CD4-positive, alpha-beta T cell treated with Interleukin-12 subunit alpha and Interleukin-12 subunit beta, for 1 hour (primary cell): ENCODE data around the gene TRERF1.

ENCODE experiments used
- DNase-seq: peaks from one replicate; pipeline ENCODE4 v3.0.0-alpha.2; 2020

TRERF1 gene

DNA sequence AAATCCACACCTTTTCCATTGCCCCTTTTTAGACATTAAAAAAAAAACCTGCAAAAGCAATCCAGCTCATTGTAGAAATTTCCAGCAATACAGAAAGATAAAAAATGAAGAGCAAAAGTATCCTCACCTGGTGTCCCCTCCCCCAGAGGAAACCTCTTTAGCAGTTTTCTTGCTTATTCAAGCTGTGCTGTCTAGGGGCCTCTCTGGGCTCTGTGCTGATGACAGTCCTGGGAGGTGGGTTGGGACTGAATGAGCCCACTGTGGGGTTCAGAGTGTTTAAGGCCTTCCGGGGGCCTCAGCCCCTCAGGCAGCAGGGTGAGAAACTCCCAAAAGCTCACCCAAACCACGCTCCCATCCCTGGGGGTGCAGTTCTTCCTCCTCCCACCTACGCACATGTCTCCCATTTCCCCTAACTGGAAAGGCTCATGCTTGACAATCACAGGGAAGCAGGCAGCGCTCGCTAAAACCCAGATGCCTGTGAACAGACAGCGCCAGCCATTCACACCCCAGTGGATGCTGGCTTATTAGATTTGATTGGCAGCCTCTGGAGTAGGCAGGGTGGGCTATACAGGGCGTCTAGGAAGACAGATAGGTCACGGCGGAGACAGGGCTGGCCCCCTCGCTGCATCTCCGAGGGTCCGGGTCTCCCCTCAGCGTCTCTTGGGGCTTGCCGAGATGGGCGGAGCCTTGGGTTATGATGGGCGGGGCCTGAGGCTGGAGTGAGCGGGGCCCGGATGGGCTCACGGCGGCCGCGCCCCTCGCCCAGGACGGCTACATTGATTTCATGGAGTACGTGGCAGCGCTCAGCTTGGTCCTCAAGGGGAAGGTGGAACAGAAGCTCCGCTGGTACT lies 274.0 kb downstream of the TRERF1 start:
- peak; percentile 6 for DNase-seq

DNA sequence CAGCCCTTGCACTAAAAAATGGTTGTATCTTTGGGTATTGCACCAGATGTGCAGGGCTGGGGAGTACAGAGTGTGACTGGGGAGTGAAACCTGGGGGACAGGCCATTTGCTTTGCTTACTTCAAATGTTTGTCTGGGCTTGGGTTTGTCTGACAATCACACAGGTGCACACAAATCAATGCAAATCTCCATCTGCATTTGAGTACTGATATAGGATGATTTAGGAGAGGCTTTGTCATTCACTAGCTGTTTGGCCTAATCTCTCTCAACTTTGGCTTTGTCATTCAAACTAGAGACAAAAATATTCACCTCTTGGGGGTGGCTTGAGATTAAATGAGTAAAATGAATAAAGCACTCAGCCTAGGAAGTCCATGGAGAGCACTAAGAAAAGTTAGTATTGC lies 274.7 kb downstream of the TRERF1 start:
- DNase-seq, result no peak

DNA sequence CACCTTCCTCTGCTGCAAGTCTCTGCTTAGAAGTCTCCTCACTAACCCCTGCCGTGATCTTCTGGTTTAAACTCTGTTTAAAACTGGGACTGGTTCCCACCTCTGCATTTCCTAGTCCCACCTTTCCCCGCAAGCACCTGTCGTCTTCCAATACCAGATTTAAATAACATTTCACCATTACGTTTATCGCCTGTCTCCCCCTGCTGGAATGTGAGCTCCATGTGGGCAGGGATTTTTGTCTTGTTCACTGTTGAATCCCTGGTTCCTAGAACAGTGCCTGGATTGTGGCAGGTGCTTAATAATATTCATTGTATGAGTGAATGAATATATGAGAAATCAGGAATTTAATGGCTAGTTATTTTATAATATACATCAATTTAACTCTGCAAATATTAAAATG lies 275.9 kb downstream of the TRERF1 start:
- no peak for DNase-seq
